Uterus (tissue), 4 donors: ENCODE data around the gene NAV2. TPM values are rescaled to one million over a fixed set of nuclear protein-coding genes. Genes with fewer than 3 reads are reported as not detected.
A peak's percentile ranks its signal among the peaks of the same experiment; 100 is the strongest.

ENCODE experiments used
- DNase-seq, 2 donors: peaks; one replicate each; pipeline ENCODE4 v3.0.0-alpha.2; 2019 to 2020
- H3K27ac ChIP-seq, 2 donors: fragments of 200-600 bp; sonication (generic); 1 replicate in 1 of 2; 2 replicates in 1 of 2; pipeline ENCODE4 v1.5.1; 2016 to 2018
- H3K27me3 ChIP-seq, 2 donors: fragments of 200-600 bp; sonication (generic); one replicate each; pipeline ENCODE4 v1.5.1; 2018 to 2019; ENCODE audit warnings: control low read depth in 1 of 2
- H3K36me3 ChIP-seq, 2 donors: fragments of 200-600 bp; sonication (generic); one replicate each; pipeline ENCODE4 v1.5.1; 2019; ENCODE audit warnings: control low read depth in 1 of 2
- H3K4me1 ChIP-seq, 2 donors: fragments of 200-600 bp; sonication (generic); one replicate each; pipeline ENCODE4 v1.5.1; 2018 to 2019; ENCODE audit warnings: control low read depth in 1 of 2
- H3K4me3 ChIP-seq, 2 donors: fragments of 200-600 bp; sonication (generic); 1 replicate in 1 of 2; 2 replicates in 1 of 2; pipeline ENCODE4 v1.5.1; 2018 to 2019; ENCODE audit warnings: mild to moderate bottlenecking in 1 of 2
- H3K9me3 ChIP-seq, 2 donors: fragments of 200-600 bp; sonication (generic); one replicate each; pipeline ENCODE4 v1.5.1; 2019; ENCODE audit warnings: control low read depth in 1 of 2
- POLR2A ChIP-seq, 2 donors: fragments of 450-650 bp; IDR thresholded peaks; one replicate each; pipeline ENCODE4 v1.6.1; 2016; ENCODE audit warnings: antibody characterized with exemption in 2 of 2, mild to moderate bottlenecking in 1 of 2, moderate library complexity in 1 of 2
- intact Hi-C: fragments of 100-400 bp; cut with DNase I; formaldehyde crosslinking; loops from one replicate; pipeline ENCODE4 v1.15.1; 2023; ENCODE audit warnings: low total_unique reads
- total RNA-seq, 4 donors: library from RNA; depleted of rRNA in 3 of 4; stranded (reverse); fragments of >200 nt in 3 of 4; gene quantifications; one replicate each; pipeline versions ENCODE4 v1.1.0 to v1.2.4, GENCODE V29; 2014 to 2023
- TF ChIP-seq, protein P1 (sequence below), 4 experiments: fragments of 200-600 bp in 2 of 4; fragments of 450-650 bp in 2 of 4; sonication (generic) in 2 of 4; IDR thresholded peaks; one replicate each; pipeline ENCODE4 v1.5.1; 2016 to 2019; ENCODE audit warnings: antibody characterized with exemption in 4 of 4, mild to moderate bottlenecking in 2 of 4, moderate library complexity in 1 of 4
- donor health status: DM: yes; HTN: yes; CAD: no.

Gene NAV2
- total RNA-seq, 4 donors from 2014 or later: 2.6 to 31.6 (median 5.7) TPM

DNA sequence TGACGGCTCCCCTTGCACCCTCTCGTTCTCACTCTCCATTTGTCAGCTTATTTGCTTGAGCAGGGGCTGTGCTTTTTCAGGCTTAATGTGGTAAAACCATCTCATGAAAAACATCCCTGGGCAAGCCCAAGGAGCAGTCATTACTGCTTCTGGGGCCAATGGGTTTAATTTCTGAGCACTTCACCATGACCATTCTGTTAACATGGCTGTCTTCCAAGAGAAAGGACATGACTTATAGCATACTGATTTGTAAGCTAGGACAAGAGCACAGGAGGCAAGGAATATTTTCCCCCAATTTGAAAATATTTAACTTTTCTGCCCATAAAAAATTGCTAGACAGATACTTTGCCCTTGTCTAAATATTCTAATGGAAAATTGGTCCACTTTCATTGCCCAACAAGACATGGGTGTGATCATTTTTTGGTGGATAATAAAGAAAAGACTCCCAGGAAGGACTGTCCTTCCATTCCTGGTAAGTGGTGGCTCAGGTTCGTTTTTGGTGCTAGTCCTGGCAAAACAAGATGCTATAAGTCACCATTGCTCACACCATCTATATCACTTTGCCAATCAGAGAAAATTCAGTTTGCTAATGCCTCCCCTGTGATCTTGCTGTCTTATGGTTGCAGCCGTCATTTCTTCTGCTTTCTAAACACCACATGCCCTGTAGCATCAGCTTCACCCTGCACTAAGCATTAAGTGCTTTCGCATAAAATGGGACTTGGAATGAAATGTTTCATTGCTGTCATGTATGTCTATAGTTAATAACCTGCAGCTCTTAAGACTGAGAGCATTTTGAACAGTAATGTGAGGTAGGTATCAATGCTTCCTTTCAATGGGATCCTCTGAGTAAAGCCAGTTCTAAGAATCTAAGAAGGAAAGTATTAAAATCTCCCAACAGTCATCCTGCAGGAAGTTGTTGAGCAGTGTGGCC, 339.1 kb downstream of the NAV2 start:
- Histone ChIP-seq H3K36me3 (no peaks in the 10 kb centered on the region), H3K4me1 (peaks cover 10 to 11% of the 10 kb centered on the region in 2 donors)

DNA sequence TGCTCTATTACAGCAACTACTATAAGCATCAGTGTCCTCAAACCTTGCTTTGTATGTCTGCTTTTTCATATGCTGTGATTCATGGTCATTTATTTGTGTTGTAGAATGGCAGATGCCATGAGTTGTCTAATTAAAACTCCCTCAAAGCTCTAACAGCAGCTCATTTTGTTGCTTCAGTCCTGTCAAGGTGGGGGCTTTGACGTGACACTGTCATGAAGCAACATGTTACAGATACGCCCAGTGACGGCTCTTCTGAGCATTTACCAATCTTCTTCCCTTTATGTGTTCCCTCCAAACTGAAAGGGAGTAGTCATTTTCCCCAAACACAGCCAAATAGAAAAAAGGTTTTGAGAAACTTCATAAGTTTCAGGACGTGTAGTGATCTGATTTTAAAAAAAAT, 340.9 kb downstream of the NAV2 start:
- Histone ChIP-seq H3K4me1 (peaks cover 7 to 10% of the 10 kb centered on the region in 2 donors), H3K27ac (no peak overlapping the region), H3K27me3 (no peaks in the 10 kb centered on the region), H3K4me3 (no peak overlapping the region), H3K36me3 (no peaks in the 10 kb centered on the region), H3K9me3 (no peaks in the 10 kb centered on the region)
- intact Hi-C loops: loop anchor here (10.0 kb wide), 1 partner anchor 61 kb away; no protein-coding TSS in a partner anchor
- TF ChIP-seq POLR2A (IDR thresholded peaks at IDR 0.05): no peak
- TF ChIP-seq, protein P1, sequence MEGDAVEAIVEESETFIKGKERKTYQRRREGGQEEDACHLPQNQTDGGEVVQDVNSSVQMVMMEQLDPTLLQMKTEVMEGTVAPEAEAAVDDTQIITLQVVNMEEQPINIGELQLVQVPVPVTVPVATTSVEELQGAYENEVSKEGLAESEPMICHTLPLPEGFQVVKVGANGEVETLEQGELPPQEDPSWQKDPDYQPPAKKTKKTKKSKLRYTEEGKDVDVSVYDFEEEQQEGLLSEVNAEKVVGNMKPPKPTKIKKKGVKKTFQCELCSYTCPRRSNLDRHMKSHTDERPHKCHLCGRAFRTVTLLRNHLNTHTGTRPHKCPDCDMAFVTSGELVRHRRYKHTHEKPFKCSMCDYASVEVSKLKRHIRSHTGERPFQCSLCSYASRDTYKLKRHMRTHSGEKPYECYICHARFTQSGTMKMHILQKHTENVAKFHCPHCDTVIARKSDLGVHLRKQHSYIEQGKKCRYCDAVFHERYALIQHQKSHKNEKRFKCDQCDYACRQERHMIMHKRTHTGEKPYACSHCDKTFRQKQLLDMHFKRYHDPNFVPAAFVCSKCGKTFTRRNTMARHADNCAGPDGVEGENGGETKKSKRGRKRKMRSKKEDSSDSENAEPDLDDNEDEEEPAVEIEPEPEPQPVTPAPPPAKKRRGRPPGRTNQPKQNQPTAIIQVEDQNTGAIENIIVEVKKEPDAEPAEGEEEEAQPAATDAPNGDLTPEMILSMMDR (IDR thresholded peaks at IDR 0.05): no peak
- DNase-seq: no peak

More for the DNA sequence above, 339.1 kb downstream of the NAV2 start:
- Histone ChIP-seq H3K27me3 (no peaks in the 10 kb centered on the region), H3K4me3 (no peak overlapping the region), H3K27ac (peak overlapping the region in 1 of 2 donors; percentile 78), H3K9me3 (no peaks in the 10 kb centered on the region)
- intact Hi-C loops: loop anchor here (10.0 kb wide), 1 partner anchor 63 kb away; no protein-coding TSS in a partner anchor
- TF ChIP-seq, protein P1 (IDR thresholded peaks at IDR 0.05): no peak
- TF ChIP-seq POLR2A (IDR thresholded peaks at IDR 0.05): no peak
- DNase-seq: no peak

DNA sequence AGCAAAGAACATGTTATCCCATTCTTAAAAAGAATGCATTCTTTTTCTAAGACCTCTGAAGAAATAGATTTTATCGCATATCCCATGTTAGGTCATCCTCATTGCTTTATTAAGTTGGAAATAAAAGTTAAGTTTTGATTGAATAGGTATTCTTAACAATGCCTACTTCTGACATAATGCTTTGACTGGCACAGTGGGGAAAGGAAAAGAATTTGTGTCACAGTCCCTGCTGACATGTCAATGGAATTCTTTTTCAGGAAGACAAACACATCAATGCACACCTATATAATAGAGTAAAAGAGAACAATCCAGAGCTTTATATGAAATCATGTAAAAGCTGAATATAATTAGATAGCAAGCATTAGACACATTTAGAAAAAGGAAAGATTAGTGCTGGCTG, 341.9 kb downstream of the NAV2 start:
- Histone ChIP-seq H3K4me1 (peaks cover 5 to 8% of the 10 kb centered on the region in 2 donors), H3K4me3 (no peak overlapping the region), H3K36me3 (no peaks in the 10 kb centered on the region), H3K27me3 (no peaks in the 10 kb centered on the region), H3K9me3 (no peaks in the 10 kb centered on the region), H3K27ac (peak overlapping the region; percentile 66 to 73)
- no peak for TF ChIP-seq POLR2A (IDR thresholded peaks at IDR 0.05)
- TF ChIP-seq, protein P1 (IDR thresholded peaks at IDR 0.05): no peak
- no peak for DNase-seq
- intact Hi-C loops: loop anchor here (10.0 kb wide), 1 partner anchor 60 kb away; no protein-coding TSS in a partner anchor

DNA sequence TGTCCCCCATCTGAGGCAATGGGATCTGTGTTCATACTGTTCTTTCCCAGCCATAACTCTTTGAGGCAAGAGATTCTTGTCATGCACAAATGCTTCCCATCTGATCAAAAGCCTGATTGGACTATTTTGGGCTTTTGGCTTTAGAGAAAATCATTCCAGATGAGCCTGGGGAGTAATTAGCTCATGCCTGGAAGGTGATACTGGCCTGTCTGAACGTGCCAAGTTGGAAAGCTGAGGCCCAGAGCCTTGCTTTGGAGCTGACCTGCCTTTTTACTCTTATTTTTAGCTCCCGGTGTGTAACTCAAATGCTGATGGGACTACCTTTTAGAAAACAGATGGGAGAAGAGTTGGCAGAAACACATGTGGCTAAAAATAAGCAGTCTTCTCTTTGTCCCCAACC, 342.7 kb downstream of the NAV2 start:
- Histone ChIP-seq H3K36me3 (no peaks in the 10 kb centered on the region), H3K27ac (peak overlapping the region; percentile 66 to 73), H3K4me1 (peaks cover 0 to 1% of the 10 kb centered on the region in 2 donors)

More for the DNA sequence above, 342.7 kb downstream of the NAV2 start:
- DNase-seq: no peak
- intact Hi-C loops: loop anchor here (10.0 kb wide), 1 partner anchor 59 kb away; no protein-coding TSS in a partner anchor
- no peaks in the 10 kb centered on the region for H3K9me3 ChIP-seq
- H3K4me3 ChIP-seq: no peak overlapping the region
- TF ChIP-seq, protein P1 (IDR thresholded peaks at IDR 0.05): no peak
- TF ChIP-seq POLR2A (IDR thresholded peaks at IDR 0.05): no peak
- H3K27me3 ChIP-seq: no peaks in the 10 kb centered on the region
